HG03064 (cell line): Measurements from ENCODE around the gene ACSL6.

ENCODE experiments used
- ATAC-seq: cut with Tn5 transposase; IDR thresholded peaks from one replicate; pipeline ENCODE4 v1.9.1; 2021; ENCODE audit warnings: low read depth; ENCODE audit not compliant: unreplicated experiment

The ACSL6 gene

GRCh38 chr5:132011622-132012343 lies at the start of gene ACSL6:
ACSL6 (minus strand) TSS chr5:132011658; CDS start chr5:132011553, 105 bp downstream.
- no peak for ATAC-seq

- ATAC-seq, result no peak
Measured at GRCh38 chr5:132060501-132061161, 49.2 kb upstream of the ACSL6 start, which contains the start of gene IL3. IL3 (plus strand) TSS chr5:132060655; CDS start chr5:132060707, 52 bp downstream.

- ATAC-seq, result no peak
Measured at GRCh38 chr5:132059696-132060500, 48.4 kb upstream of the ACSL6 start.

GRCh38 chr5:132059043-132059695 lies 47.7 kb upstream of the ACSL6 start:
- ATAC-seq, result no peak

GRCh38 chr5:132058646-132059042 lies 47.2 kb upstream of the ACSL6 start:
- no peak for ATAC-seq

GRCh38 chr5:132057498-132058255 lies 46.2 kb upstream of the ACSL6 start:
- no peak for ATAC-seq

- no peak for ATAC-seq
Measured at GRCh38 chr5:132056610-132057497, 45.4 kb upstream of the ACSL6 start.

GRCh38 chr5:132055808-132056609 lies 44.6 kb upstream of the ACSL6 start:
- ATAC-seq, result no peak

- ATAC-seq, result no peak
Measured at GRCh38 chr5:132055441-132055807, 44.0 kb upstream of the ACSL6 start.

GRCh38 chr5:132054697-132055440 lies 43.4 kb upstream of the ACSL6 start:
- no peak for ATAC-seq

GRCh38 chr5:132054031-132054696 lies 42.7 kb upstream of the ACSL6 start:
- ATAC-seq, result no peak

- ATAC-seq, result no peak
Measured at GRCh38 chr5:132053483-132053882, 42.0 kb upstream of the ACSL6 start.

- ATAC-seq, result no peak
Measured at GRCh38 chr5:132052520-132052919, 41.1 kb upstream of the ACSL6 start.

GRCh38 chr5:132050661-132051552 lies 39.4 kb upstream of the ACSL6 start:
- ATAC-seq, result no peak

GRCh38 chr5:132050136-132050535 lies 38.7 kb upstream of the ACSL6 start:
- ATAC-seq, result no peak

- no peak for ATAC-seq
Measured at GRCh38 chr5:132049559-132049958, 38.1 kb upstream of the ACSL6 start.
